ENCODE measurements around the gene MLH3.

Gene MLH3

GRCh38 chr14:74968811-74969210 lies 82.5 kb downstream of the MLH3 start:
- ATAC-seq: no peak
- TF ChIP-seq TCF4 (CRISPR knock-in tag; IDR thresholded peaks at IDR 0.05; ENCODE audit: borderline replicate concordance) (no peak), ESRRG (CRISPR knock-in tag; IDR thresholded peaks at IDR 0.05) (no peak), ARNTL (CRISPR knock-in tag; IDR thresholded peaks at IDR 0.05; ENCODE audit: borderline replicate concordance, low read depth) (no peak)
- TF ChIP-seq, protein P1, sequence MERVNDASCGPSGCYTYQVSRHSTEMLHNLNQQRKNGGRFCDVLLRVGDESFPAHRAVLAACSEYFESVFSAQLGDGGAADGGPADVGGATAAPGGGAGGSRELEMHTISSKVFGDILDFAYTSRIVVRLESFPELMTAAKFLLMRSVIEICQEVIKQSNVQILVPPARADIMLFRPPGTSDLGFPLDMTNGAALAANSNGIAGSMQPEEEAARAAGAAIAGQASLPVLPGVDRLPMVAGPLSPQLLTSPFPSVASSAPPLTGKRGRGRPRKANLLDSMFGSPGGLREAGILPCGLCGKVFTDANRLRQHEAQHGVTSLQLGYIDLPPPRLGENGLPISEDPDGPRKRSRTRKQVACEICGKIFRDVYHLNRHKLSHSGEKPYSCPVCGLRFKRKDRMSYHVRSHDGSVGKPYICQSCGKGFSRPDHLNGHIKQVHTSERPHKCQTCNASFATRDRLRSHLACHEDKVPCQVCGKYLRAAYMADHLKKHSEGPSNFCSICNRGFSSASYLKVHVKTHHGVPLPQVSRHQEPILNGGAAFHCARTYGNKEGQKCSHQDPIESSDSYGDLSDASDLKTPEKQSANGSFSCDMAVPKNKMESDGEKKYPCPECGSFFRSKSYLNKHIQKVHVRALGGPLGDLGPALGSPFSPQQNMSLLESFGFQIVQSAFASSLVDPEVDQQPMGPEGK (CRISPR knock-in tag; IDR thresholded peaks at IDR 0.05; ENCODE audit: borderline replicate concordance): no peak

GRCh38 chr14:74965486-74966153 lies 85.6 kb downstream of the MLH3 start:
- TF ChIP-seq SNAI2 (CRISPR knock-in tag; IDR thresholded peaks at IDR 0.05) (no peak), ZFP3 (CRISPR knock-in tag; IDR thresholded peaks at IDR 0.05) (no peak)
- TF ChIP-seq, protein P2, sequence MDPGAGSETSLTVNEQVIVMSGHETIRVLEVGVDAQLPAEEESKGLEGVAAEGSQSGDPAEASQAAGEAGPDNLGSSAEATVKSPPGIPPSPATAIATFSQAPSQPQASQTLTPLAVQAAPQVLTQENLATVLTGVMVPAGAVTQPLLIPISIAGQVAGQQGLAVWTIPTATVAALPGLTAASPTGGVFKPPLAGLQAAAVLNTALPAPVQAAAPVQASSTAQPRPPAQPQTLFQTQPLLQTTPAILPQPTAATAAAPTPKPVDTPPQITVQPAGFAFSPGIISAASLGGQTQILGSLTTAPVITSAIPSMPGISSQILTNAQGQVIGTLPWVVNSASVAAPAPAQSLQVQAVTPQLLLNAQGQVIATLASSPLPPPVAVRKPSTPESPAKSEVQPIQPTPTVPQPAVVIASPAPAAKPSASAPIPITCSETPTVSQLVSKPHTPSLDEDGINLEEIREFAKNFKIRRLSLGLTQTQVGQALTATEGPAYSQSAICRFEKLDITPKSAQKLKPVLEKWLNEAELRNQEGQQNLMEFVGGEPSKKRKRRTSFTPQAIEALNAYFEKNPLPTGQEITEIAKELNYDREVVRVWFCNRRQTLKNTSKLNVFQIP (CRISPR knock-in tag; IDR thresholded peaks at IDR 0.05; ENCODE audit: borderline replicate concordance, low read depth): no peak
- ATAC-seq: no peak

GRCh38 chr14:74964787-74965485 lies 86.3 kb downstream of the MLH3 start:
- no peak for ATAC-seq

More at GRCh38 chr14:74964787-74965485, 86.3 kb downstream of the MLH3 start:
- TF ChIP-seq, protein P2 (CRISPR knock-in tag; IDR thresholded peaks at IDR 0.05; ENCODE audit: borderline replicate concordance, low read depth): no peak
- TF ChIP-seq CSDC2 (CRISPR knock-in tag; IDR thresholded peaks at IDR 0.05) (no peak), RARB (CRISPR knock-in tag; IDR thresholded peaks at IDR 0.05) (no peak), CSRNP3 (CRISPR knock-in tag; IDR thresholded peaks at IDR 0.05) (no peak)
- TF ChIP-seq, protein P3, sequence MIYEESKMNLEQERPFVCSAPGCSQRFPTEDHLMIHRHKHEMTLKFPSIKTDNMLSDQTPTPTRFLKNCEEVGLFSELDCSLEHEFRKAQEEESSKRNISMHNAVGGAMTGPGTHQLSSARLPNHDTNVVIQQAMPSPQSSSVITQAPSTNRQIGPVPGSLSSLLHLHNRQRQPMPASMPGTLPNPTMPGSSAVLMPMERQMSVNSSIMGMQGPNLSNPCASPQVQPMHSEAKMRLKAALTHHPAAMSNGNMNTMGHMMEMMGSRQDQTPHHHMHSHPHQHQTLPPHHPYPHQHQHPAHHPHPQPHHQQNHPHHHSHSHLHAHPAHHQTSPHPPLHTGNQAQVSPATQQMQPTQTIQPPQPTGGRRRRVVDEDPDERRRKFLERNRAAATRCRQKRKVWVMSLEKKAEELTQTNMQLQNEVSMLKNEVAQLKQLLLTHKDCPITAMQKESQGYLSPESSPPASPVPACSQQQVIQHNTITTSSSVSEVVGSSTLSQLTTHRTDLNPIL (CRISPR knock-in tag; IDR thresholded peaks at IDR 0.05; ENCODE audit: low read depth): no peak
